ENCODE results near the gene ZNF286A. TPM values are rescaled to one million over a fixed set of nuclear protein-coding genes. Genes with fewer than 3 reads are reported as not detected.
"Not testable (repeated sequence)": the region's sequence is repeated elsewhere in the genome, so short reads cannot be mapped to it uniquely, and the experiment has no call there.

ZNF286A gene
- total RNA-seq, 4 donors from 2014 or later, result 7.5 to 19.9 (median 15.3) TPM

DNA sequence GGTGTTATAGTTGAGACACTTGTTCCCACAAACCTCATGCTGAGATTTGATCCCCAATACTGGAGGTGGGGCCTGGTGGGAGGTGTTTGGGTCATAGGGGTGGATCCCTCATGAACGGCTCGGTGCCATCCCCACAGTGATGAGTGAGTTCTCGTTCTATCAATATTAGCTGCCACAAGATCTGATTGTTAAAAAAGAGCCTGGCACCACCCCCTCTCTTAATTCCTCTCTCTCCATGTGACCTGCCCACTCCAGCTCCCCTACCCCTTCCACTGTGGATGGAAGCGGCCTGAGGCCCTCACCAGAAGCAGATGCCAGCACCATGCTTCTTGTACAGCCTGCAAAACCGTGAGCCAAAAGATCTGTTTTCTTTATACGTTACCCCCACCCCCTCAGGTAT, 46.6 kb upstream of the ZNF286A start:
- TF ChIP-seq, protein P1, sequence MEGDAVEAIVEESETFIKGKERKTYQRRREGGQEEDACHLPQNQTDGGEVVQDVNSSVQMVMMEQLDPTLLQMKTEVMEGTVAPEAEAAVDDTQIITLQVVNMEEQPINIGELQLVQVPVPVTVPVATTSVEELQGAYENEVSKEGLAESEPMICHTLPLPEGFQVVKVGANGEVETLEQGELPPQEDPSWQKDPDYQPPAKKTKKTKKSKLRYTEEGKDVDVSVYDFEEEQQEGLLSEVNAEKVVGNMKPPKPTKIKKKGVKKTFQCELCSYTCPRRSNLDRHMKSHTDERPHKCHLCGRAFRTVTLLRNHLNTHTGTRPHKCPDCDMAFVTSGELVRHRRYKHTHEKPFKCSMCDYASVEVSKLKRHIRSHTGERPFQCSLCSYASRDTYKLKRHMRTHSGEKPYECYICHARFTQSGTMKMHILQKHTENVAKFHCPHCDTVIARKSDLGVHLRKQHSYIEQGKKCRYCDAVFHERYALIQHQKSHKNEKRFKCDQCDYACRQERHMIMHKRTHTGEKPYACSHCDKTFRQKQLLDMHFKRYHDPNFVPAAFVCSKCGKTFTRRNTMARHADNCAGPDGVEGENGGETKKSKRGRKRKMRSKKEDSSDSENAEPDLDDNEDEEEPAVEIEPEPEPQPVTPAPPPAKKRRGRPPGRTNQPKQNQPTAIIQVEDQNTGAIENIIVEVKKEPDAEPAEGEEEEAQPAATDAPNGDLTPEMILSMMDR (IDR thresholded peaks at IDR 0.05), result no peak
- TF ChIP-seq POLR2A (IDR thresholded peaks at IDR 0.05), result no peak
- Histone ChIP-seq H3K9me3 (no peaks in the 10 kb centered on the region), H3K4me3 (no peak overlapping the region), H3K4me1 (peaks cover 4 to 79% (median 31%) of the 10 kb centered on the region in 3 donors), H3K27ac (peak overlapping the region in 2 of 4 donors; percentile 94 to 95), H3K36me3 (no peaks in the 10 kb centered on the region), H3K27me3 (no peaks in the 10 kb centered on the region)
- 58 to 83% methylated on average over 6 of the region's 6 CpGs for WGBS, 2 donors
- DNase-seq, result no peak
- intact Hi-C loops (cut with DNase I), result no loop called here

DNA sequence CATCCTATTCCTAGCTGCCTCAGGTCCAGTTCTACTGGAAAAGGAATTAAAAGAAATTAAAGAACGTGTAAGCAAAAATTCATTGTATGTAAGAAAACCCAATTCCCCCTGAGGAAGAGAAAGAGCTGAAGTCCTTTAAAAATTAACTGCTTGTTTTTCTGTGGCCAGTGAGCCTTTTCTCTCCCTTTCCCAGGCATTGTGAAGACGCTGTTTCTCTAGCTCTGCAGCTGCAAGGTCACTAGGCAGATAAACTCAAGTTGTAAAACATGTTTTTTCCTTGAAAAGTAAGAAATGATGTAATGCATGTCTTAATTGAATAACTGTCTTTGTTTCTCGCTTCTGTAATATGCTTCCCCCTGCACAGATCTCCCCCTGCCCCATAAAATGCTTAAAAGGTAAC, 45.2 kb upstream of the ZNF286A start:
- DNase-seq; H3K4me3 ChIP-seq; H3K9me3 ChIP-seq; H3K27me3 ChIP-seq; H3K36me3 ChIP-seq; intact Hi-C loops (cut with DNase I): not testable (repeated sequence)
- H3K27ac ChIP-seq, result peak overlapping the region in 3 of 4 donors; percentile 29 to 77 (median 53)
- H3K4me1 ChIP-seq, result peaks cover 13 to 79% (median 33%) of the 10 kb centered on the region in 3 donors
- WGBS, 2 donors, result 87 to 88% methylated on average over 3 of the region's 3 CpGs

DNA sequence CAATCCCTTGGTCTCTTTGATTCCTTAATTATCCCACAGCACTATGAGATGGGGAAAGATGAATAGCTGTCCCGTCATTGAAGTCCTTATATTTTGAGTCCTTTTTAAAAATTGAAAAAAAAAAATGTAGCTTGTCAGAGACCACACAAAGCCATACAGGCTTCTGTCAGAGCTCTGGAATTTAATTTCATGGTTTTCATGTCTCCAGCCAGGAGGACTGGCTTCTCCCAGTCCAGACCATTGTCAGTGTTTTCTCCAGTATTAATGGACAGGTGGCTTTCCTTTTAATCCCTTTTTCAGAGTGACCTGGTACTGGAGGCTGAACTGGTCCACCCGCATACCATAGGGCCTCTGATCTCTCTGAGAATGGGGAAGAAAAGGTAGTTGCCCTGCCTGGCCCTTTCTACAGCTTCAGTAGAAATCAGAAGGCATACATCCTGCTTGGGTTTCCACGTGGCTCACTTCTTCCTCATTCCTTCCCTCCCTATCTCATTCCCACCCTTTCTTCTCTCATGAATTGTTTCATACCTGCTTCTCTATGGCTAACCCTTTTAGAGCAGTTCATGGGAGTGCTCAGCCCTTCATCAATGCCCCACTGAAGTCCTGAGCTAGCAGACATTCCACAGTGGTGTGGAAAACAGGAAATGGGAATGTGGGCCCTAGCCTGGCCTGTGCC, 44.5 kb upstream of the ZNF286A start:
- Histone ChIP-seq H3K9me3 (no peaks in the 10 kb centered on the region), H3K27ac (peak overlapping the region in 3 of 4 donors; percentile 47 to 77 (median 53)), H3K27me3 (no peaks in the 10 kb centered on the region), H3K4me3 (no peak overlapping the region), H3K36me3 (peaks cover 0 to 6% (median 0%) of the 10 kb centered on the region in 3 donors), H3K4me1 (peaks cover 16 to 79% (median 33%) of the 10 kb centered on the region in 3 donors)
- intact Hi-C loops (cut with DNase I), result no loop called here
- no peak for DNase-seq
- TF ChIP-seq, protein P1 (IDR thresholded peaks at IDR 0.05), result no peak
- TF ChIP-seq POLR2A (IDR thresholded peaks at IDR 0.05), result no peak
- WGBS, 2 donors, result 56 to 58% methylated on average over 3 of the region's 3 CpGs

DNA sequence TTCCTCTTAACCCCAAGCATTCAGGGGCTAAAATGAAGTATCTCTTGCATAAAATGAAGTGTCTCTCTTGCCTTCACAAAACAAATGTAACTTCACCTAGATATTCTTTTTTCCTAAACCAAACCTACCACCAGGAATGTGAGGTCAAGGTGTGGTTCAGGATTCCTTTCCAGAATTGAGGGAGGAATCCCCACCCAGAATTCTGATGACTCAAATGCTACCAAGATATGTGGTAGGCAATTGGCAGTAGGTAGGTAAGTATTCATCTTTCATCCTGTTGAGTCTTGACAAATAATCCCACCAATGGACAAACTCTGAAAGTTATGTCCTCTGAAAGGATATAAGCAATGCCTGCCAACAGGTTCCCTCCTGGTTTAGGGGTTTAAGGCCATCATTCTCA, 41.7 kb upstream of the ZNF286A start:
- H3K27me3 ChIP-seq, result no peaks in the 10 kb centered on the region
- intact Hi-C loops (cut with DNase I), result no loop called here
- no peak overlapping the region for H3K4me3 ChIP-seq
- H3K4me1 ChIP-seq, result peaks cover 18 to 57% (median 21%) of the 10 kb centered on the region in 3 donors
- peak overlapping the region; percentile 49 to 83 (median 75) for H3K27ac ChIP-seq
- H3K36me3 ChIP-seq, result peaks cover 0 to 6% (median 0%) of the 10 kb centered on the region in 3 donors
- H3K9me3 ChIP-seq, result no peaks in the 10 kb centered on the region
- no peak for DNase-seq
- TF ChIP-seq, protein P1 (IDR thresholded peaks at IDR 0.05), result no peak
- no peak for TF ChIP-seq POLR2A (IDR thresholded peaks at IDR 0.05)

DNA sequence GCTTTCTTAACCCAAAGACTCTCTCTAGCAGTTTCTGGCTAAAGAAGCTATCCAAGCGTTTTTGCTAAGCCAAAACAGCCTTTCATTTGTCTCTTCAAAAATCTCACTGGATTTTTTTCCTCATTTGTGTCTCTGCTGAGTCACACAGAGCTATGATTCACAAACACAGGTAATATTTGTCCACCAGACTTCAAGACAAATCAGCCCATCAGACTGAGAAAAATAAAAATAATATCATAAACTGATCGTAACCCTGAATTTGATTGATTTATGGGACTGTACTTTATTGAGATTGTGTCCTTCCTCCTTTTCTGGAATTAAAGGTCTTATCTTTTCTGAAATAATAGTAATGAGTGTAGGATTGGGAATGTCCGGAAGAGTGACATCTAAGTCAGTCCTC, 41.3 kb upstream of the ZNF286A start:
- Histone ChIP-seq H3K4me3 (no peak overlapping the region), H3K4me1 (peaks cover 18 to 57% (median 21%) of the 10 kb centered on the region in 3 donors), H3K27me3 (no peaks in the 10 kb centered on the region), H3K36me3 (peaks cover 0 to 6% (median 2%) of the 10 kb centered on the region in 3 donors), H3K27ac (peak overlapping the region; percentile 49 to 83 (median 75)), H3K9me3 (no peaks in the 10 kb centered on the region)
- TF ChIP-seq POLR2A (IDR thresholded peaks at IDR 0.05), result no peak
- TF ChIP-seq, protein P1 (IDR thresholded peaks at IDR 0.05), result no peak
- 59 to 72% methylated on average over 3 of the region's 3 CpGs for WGBS, 2 donors
- intact Hi-C loops (cut with DNase I), result no loop called here
- DNase-seq, result no peak
